Progenitor cell of endocrine pancreas (in vitro differentiated cells): ENCODE measurements around the gene DRG2. TPM values are rescaled to one million over a fixed set of nuclear protein-coding genes. Genes with fewer than 3 reads are reported as not detected.

Experiments
- DNase-seq: peaks from one replicate; pipeline ENCODE4 v3.0.0; 2021; ENCODE audit warnings: low spot score; ENCODE audit not compliant: unreplicated experiment
- H3K27ac Mint-ChIP-seq: 2 replicates; pipeline ENCODE4 v1.8.0; 2021; ENCODE audit warnings: mild to moderate bottlenecking, moderate library complexity, mixed read lengths
- H3K27me3 Mint-ChIP-seq: 2 replicates; pipeline ENCODE4 v1.8.0; 2021; ENCODE audit warnings: mixed read lengths
- H3K36me3 Mint-ChIP-seq: 2 replicates; pipeline ENCODE4 v1.8.0; 2022; ENCODE audit warnings: mixed read lengths; ENCODE audit not compliant: insufficient read depth
- H3K4me1 Mint-ChIP-seq: 2 replicates; pipeline ENCODE4 v1.8.0; 2021; ENCODE audit warnings: low read depth, mixed read lengths
- H3K4me3 Mint-ChIP-seq: 2 replicates; pipeline ENCODE4 v1.8.0; 2021; ENCODE audit warnings: low read depth, mild to moderate bottlenecking, moderate library complexity, mixed read lengths
- H3K9me3 Mint-ChIP-seq: 2 replicates; pipeline ENCODE4 v1.8.0; 2021; ENCODE audit warnings: low read depth, mixed read lengths
- CTCF ChIP-seq: fragments of 200-600 bp; sonication (generic); IDR thresholded peaks from one replicate; pipeline ENCODE4 v1.5.0; 2021; ENCODE audit warnings: antibody characterized with exemption, mild to moderate bottlenecking; ENCODE audit not compliant: unreplicated experiment
- total RNA-seq: library from RNA; stranded (reverse); gene quantifications from 2 replicates; pipeline ENCODE4 v1.2.1, GENCODE V29; 2021

DRG2 gene
- total RNA-seq, 1 donor from 2014 or later, result 42.9 TPM

- Mint-ChIP-seq H3K9me3 (no peaks in the 10 kb centered on the region), H3K27ac (no peak overlapping the region), H3K36me3 (peaks cover 19% of the 10 kb centered on the region), H3K4me3 (no peak overlapping the region), H3K4me1 (peaks cover under 1% of the 10 kb centered on the region), H3K27me3 (no peaks in the 10 kb centered on the region)
- no peak for DNase-seq
- peak; percentile 39 for TF ChIP-seq CTCF
Measured at GRCh38 chr17:18093616-18094408, 6.1 kb downstream of the DRG2 start.

GRCh38 chr17:18094409-18094807 is 6.7 kb downstream of the DRG2 start:
- DNase-seq, result no peak
- Mint-ChIP-seq H3K27me3 (no peaks in the 10 kb centered on the region), H3K27ac (no peak overlapping the region), H3K36me3 (peaks cover 19% of the 10 kb centered on the region), H3K4me3 (no peak overlapping the region), H3K9me3 (no peaks in the 10 kb centered on the region), H3K4me1 (no peaks in the 10 kb centered on the region)
- TF ChIP-seq CTCF, result no peak

- H3K4me3 Mint-ChIP-seq, result no peak overlapping the region
- DNase-seq, result no peak
- peaks cover 9% of the 10 kb centered on the region for H3K36me3 Mint-ChIP-seq
Measured at GRCh38 chr17:18099516-18099915, 11.8 kb downstream of the DRG2 start.

GRCh38 chr17:18100616-18101015 is 12.9 kb downstream of the DRG2 start:
- Mint-ChIP-seq H3K4me1 (no peaks in the 10 kb centered on the region), H3K4me3 (no peak overlapping the region), H3K27me3 (no peaks in the 10 kb centered on the region), H3K27ac (no peak overlapping the region), H3K9me3 (no peaks in the 10 kb centered on the region), H3K36me3 (peaks cover 9% of the 10 kb centered on the region)
- DNase-seq, result no peak
- no peak for TF ChIP-seq CTCF

More at GRCh38 chr17:18099516-18099915, 11.8 kb downstream of the DRG2 start:
- Mint-ChIP-seq H3K27me3 (no peaks in the 10 kb centered on the region), H3K4me1 (no peaks in the 10 kb centered on the region), H3K27ac (no peak overlapping the region), H3K9me3 (no peaks in the 10 kb centered on the region)
- TF ChIP-seq CTCF, result no peak

- no peaks in the 10 kb centered on the region for H3K36me3 Mint-ChIP-seq
- no peak for DNase-seq
- H3K4me3 Mint-ChIP-seq, result no peak overlapping the region
- no peaks in the 10 kb centered on the region for H3K4me1 Mint-ChIP-seq
- no peaks in the 10 kb centered on the region for H3K9me3 Mint-ChIP-seq
- H3K27ac Mint-ChIP-seq, result no peak overlapping the region
- no peak for TF ChIP-seq CTCF
- H3K27me3 Mint-ChIP-seq, result no peaks in the 10 kb centered on the region
Measured at GRCh38 chr17:18101828-18102227, 14.1 kb downstream of the DRG2 start.
